Ovary (tissue), 9 donors: ENCODE measurements around the gene CLIP2. TPM values are rescaled to one million over a fixed set of nuclear protein-coding genes. Genes with fewer than 3 reads are reported as not detected.
"Not testable (repeated sequence)": the region's sequence is repeated elsewhere in the genome, so short reads cannot be mapped to it uniquely, and the experiment has no call there.

Experiments
- DNase-seq, 5 donors: peaks; one replicate each; pipeline ENCODE4 v3.0.0-alpha.2; 2019 to 2020
- H3K27ac ChIP-seq, 2 donors: fragments of 200-600 bp; one replicate each; pipeline versions ENCODE4 v1.5.1 to v1.8.0; 2019 to 2022
- H3K27me3 ChIP-seq: fragments of 200-600 bp; one replicate; pipeline ENCODE4 v1.8.0; 2022
- H3K36me3 ChIP-seq: fragments of 200-600 bp; sonication (generic); one replicate; pipeline ENCODE4 v1.5.1; 2019
- H3K4me1 ChIP-seq: one replicate; pipeline ENCODE4 v1.8.1; 2013; ENCODE audit warnings: mild to moderate bottlenecking, moderate library complexity; ENCODE audit not compliant: insufficient read depth
- H3K4me3 ChIP-seq: fragments of 200-600 bp; sonication (generic); one replicate; pipeline ENCODE4 v1.5.1; 2017
- H3K9me3 ChIP-seq, 2 donors: fragments of 200-600 bp in 1 of 2; sonication (generic) in 1 of 2; one replicate each; pipeline versions ENCODE4 v1.5.1 to v1.8.1; 2013 to 2019; ENCODE audit warnings: mild to moderate bottlenecking in 1 of 2, moderate library complexity in 1 of 2
- CTCF ChIP-seq, 3 donors: fragments of 450-650 bp in 2 of 3; fragments of 200-600 bp in 1 of 3; IDR thresholded peaks; one replicate each; pipeline versions ENCODE4 v1.5.1 to v1.8.0; 2016 to 2022; ENCODE audit warnings: antibody characterized with exemption in 3 of 3, mild to moderate bottlenecking in 1 of 3
- EP300 ChIP-seq: sonication (generic); formaldehyde crosslinking; IDR thresholded peaks from one replicate; pipeline ENCODE4 v1.6.1; 2017; ENCODE audit warnings: antibody characterized with exemption
- POLR2A ChIP-seq: fragments of 450-650 bp; IDR thresholded peaks from one replicate; pipeline ENCODE4 v1.6.1; 2017; ENCODE audit warnings: antibody characterized with exemption, mild to moderate bottlenecking, moderate library complexity
- WGBS, 3 donors: extraction: QIAGEN DNeasy Blood & Tissue Kit in 1 of 3; methylation state at CpG; one replicate each; pipeline versions ENCODE4 v1.1.5 to v1.1.7; 2013 to 2017; 5-methylcytosine and 5-hydroxymethylcytosine counted together
- intact Hi-C, 4 donors: fragments of 100-400 bp; cut with DNase I; formaldehyde crosslinking; loops; one replicate each; pipeline versions ENCODE4 v1.11.0 to v1.15.1; 2022 to 2023
- polyA plus RNA-seq, 2 donors: library from polyadenylated mRNA; stranded (reverse); fragments of 200-250 nt in 1 of 2; fragments of 350-450 nt in 1 of 2; fragmentation: Illumina TruSeq in 1 of 2; extraction: RNeasy Lipid Tissue Mini Kit (QIAGEN cat#74804) in 1 of 2; gene quantifications; one replicate each; pipeline ENCODE4 v1.2.3, GENCODE V29; 2013 to 2014
- total RNA-seq, 7 donors: library from RNA; depleted of rRNA in 2 of 7; stranded (reverse); fragments of >200 nt in 2 of 7; fragmentation: NEBNext Ultra II Directional in 3 of 7; extraction: Animal tissue kit (Norgen Biotek cat#: 25700) in 3 of 7; gene quantifications; one replicate each; pipeline versions ENCODE4 v1.1.0 to v1.2.4, GENCODE V29; 2016 to 2023
- donor health status: DM: no; HTN: no; CAD: no; lungs with moderate emphysema.
- donor health status: DM: no; HTN: no; CAD: no.
- donor health status: Bipolar disorder and iron deficiency.
- donor health status: DM: yes; HTN: yes; CAD: no.
- donor health status: DM: no; HTN: no; CAD: no.
- donor health status: DM: yes; HTN: yes; CAD: no.

CLIP2 gene
- total and polyA plus RNA-seq, 9 donors = 5.1 to 51.5 (median 28.9) TPM

GRCh38 chr7:74412056-74412455 lies 122.8 kb downstream of the CLIP2 start:
- WGBS, 3 donors = 11 to 24% (median 16%) methylated on average over 4 of the region's 4 CpGs
- TF ChIP-seq EP300 (no peak), POLR2A (no peak), CTCF (IDR thresholded peaks at IDR 0.05) (no peak)
- Histone ChIP-seq H3K4me1 (no peaks in the 10 kb centered on the region), H3K4me3 (no peak overlapping the region), H3K27ac (no peak overlapping the region), H3K27me3 (no peaks in the 10 kb centered on the region), H3K36me3 (no peaks in the 10 kb centered on the region), H3K9me3 (no peaks in the 10 kb centered on the region)
- DNase-seq = no peak
- intact Hi-C loops = no loop called here

GRCh38 chr7:74412603-74413002 lies 123.4 kb downstream of the CLIP2 start:
- intact Hi-C loops = no loop called here
- Histone ChIP-seq H3K4me3 (no peak overlapping the region), H3K9me3 (no peaks in the 10 kb centered on the region), H3K36me3 (no peaks in the 10 kb centered on the region), H3K4me1 (no peaks in the 10 kb centered on the region), H3K27ac (no peak overlapping the region), H3K27me3 (no peaks in the 10 kb centered on the region)
- 57 to 70% (median 64%) methylated on average over 3 of the region's 3 CpGs for WGBS, 3 donors
- no peak for DNase-seq
- TF ChIP-seq CTCF (IDR thresholded peaks at IDR 0.05) (no peak), EP300 (no peak), POLR2A (no peak)

- not testable (repeated sequence) for H3K4me1 ChIP-seq, H3K9me3 ChIP-seq, H3K4me3 ChIP-seq, DNase-seq, H3K27me3 ChIP-seq, H3K27ac ChIP-seq, H3K36me3 ChIP-seq
- WGBS, 3 donors = 74% methylated on average over 7 of the region's 7 CpGs; no CpG with 5 or more reads in 2 of the 3 donors
- intact Hi-C loops = loop anchor here in 1 of 4 donors (5.0 kb wide), 1 partner anchor 153 kb away; no protein-coding TSS in a partner anchor
Observed at GRCh38 chr7:74414595-74415333, 125.6 kb downstream of the CLIP2 start.

GRCh38 chr7:74417419-74417971 lies 128.3 kb downstream of the CLIP2 start:
- Histone ChIP-seq H3K36me3 (no peaks in the 10 kb centered on the region), H3K27me3 (no peaks in the 10 kb centered on the region), H3K9me3 (no peaks in the 10 kb centered on the region), H3K27ac (no peak overlapping the region), H3K4me1 (no peaks in the 10 kb centered on the region), H3K4me3 (no peak overlapping the region)
- 17 to 21% (median 18%) methylated on average over 16 of the region's 16 CpGs for WGBS, 3 donors
- peak; percentile 61 to 79 (median 73) for DNase-seq
- intact Hi-C loops = loop anchor here in 1 of 4 donors (5.0 kb wide), 1 partner anchor 150 kb away; no protein-coding TSS in a partner anchor
- TF ChIP-seq POLR2A (peak; percentile 21), EP300 (no peak), CTCF (IDR thresholded peaks at IDR 0.05) (peak; percentile 92 to 95 (median 94))

- 65 to 83% (median 73%) methylated on average over 8 of the region's 8 CpGs for WGBS, 3 donors
Observed at GRCh38 chr7:74418076-74418475, 128.9 kb downstream of the CLIP2 start.

More at GRCh38 chr7:74418076-74418475, 128.9 kb downstream of the CLIP2 start:
- no peak overlapping the region for H3K4me3 ChIP-seq
- no peaks in the 10 kb centered on the region for H3K9me3 ChIP-seq
- intact Hi-C loops = loop anchor here in 1 of 4 donors (5.0 kb wide), 1 partner anchor 149 kb away; no protein-coding TSS in a partner anchor
- no peak for TF ChIP-seq EP300
- TF ChIP-seq CTCF (IDR thresholded peaks at IDR 0.05) = no peak
- TF ChIP-seq POLR2A = no peak
- H3K4me1 ChIP-seq = no peaks in the 10 kb centered on the region
- no peak overlapping the region for H3K27ac ChIP-seq
- DNase-seq = no peak
- H3K27me3 ChIP-seq = no peaks in the 10 kb centered on the region
- no peaks in the 10 kb centered on the region for H3K36me3 ChIP-seq
